Activated CD8-positive, alpha-beta memory T cell treated with anti-CD3 and anti-CD28 coated beads, Interleukin-2, amount 50 U/mL, for 24 hours (primary cell): ENCODE data around the gene RTEL1.
"Not testable (repeated sequence)": the region's sequence is repeated elsewhere in the genome, so short reads cannot be mapped to it uniquely, and the experiment has no call there.

Experiments used
- DNase-seq: peaks from one replicate; pipeline ENCODE4 v3.0.0-alpha.2; 2020; ENCODE audit errors: extremely low read depth

RTEL1 gene

GRCh38 chr20:63718996-63719395 lies 60.9 kb downstream of the RTEL1 start:
- no peak for DNase-seq

GRCh38 chr20:63722967-63723622 lies 65.0 kb downstream of the RTEL1 start:
- not testable (repeated sequence) for DNase-seq

GRCh38 chr20:63730189-63730733 lies 72.1 kb downstream of the RTEL1 start:
- not testable (repeated sequence) for DNase-seq

GRCh38 chr20:63731410-63731809 lies 73.3 kb downstream of the RTEL1 start:
- no peak for DNase-seq

- DNase-seq = no peak
Observed at GRCh38 chr20:63732118-63733095, 74.3 kb downstream of the RTEL1 start.

GRCh38 chr20:63733117-63733516 lies 75.0 kb downstream of the RTEL1 start:
- no peak for DNase-seq

GRCh38 chr20:63733579-63734081 lies 75.5 kb downstream of the RTEL1 start:
- no peak for DNase-seq

GRCh38 chr20:63734111-63734945 lies 76.2 kb downstream of the RTEL1 start:
- DNase-seq = no peak

- DNase-seq = no peak
Observed at GRCh38 chr20:63734946-63735858, 77.1 kb downstream of the RTEL1 start.

- DNase-seq = no peak
Observed at GRCh38 chr20:63735859-63736718, 78.0 kb downstream of the RTEL1 start, which contains the start of gene LIME1. Gene LIME1 (plus strand): TSS chr20:63736664. CDS start chr20:63737550, 886 bp downstream.

- DNase-seq = no peak
Observed at GRCh38 chr20:63736893-63737694, 79.0 kb downstream of the RTEL1 start.

GRCh38 chr20:63737695-63737944 lies 79.5 kb downstream of the RTEL1 start:
- DNase-seq = no peak

- DNase-seq = no peak
Observed at GRCh38 chr20:63737945-63738686, 80.0 kb downstream of the RTEL1 start.

GRCh38 chr20:63738687-63739129 lies 80.6 kb downstream of the RTEL1 start:
- no peak for DNase-seq

GRCh38 chr20:63739130-63740069 lies 81.3 kb downstream of the RTEL1 start, which contains the start of gene SLC2A4RG:
Gene SLC2A4RG (plus strand): TSS chr20:63739776. CDS start chr20:63739913, 137 bp downstream.
- no peak for DNase-seq

GRCh38 chr20:63740070-63740626 lies 82.0 kb downstream of the RTEL1 start:
- no peak for DNase-seq
